ENCODE results near the gene DCAF6.

The DCAF6 gene

DNA sequence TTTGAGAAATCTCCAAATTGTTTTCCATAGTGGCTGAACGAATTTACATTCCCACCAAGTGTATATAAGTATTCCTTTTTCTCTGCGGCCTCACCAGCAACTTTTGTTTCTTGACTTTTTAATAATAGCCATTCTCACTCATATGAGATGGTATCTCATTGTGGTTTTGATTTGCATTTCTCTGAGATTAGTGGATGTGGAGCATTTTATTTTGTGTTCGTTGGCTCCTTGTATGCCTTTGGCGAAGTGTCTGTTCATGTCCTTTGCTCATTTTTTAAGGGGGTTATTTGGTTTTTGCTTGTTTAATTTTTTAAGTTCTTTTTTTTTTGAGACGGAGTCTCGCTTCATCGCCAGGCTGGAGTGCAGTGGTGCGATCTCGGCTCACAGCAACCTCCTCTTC is 45.5 kb downstream of the DCAF6 start:
- no peak overlapping the region for H3K27ac ChIP-seq
- TF ChIP-seq, protein P1, sequence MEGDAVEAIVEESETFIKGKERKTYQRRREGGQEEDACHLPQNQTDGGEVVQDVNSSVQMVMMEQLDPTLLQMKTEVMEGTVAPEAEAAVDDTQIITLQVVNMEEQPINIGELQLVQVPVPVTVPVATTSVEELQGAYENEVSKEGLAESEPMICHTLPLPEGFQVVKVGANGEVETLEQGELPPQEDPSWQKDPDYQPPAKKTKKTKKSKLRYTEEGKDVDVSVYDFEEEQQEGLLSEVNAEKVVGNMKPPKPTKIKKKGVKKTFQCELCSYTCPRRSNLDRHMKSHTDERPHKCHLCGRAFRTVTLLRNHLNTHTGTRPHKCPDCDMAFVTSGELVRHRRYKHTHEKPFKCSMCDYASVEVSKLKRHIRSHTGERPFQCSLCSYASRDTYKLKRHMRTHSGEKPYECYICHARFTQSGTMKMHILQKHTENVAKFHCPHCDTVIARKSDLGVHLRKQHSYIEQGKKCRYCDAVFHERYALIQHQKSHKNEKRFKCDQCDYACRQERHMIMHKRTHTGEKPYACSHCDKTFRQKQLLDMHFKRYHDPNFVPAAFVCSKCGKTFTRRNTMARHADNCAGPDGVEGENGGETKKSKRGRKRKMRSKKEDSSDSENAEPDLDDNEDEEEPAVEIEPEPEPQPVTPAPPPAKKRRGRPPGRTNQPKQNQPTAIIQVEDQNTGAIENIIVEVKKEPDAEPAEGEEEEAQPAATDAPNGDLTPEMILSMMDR (IDR thresholded peaks at IDR 0.05) = no peak
- no peak for TF ChIP-seq ZFX (IDR thresholded peaks at IDR 0.05; ENCODE audit: borderline replicate concordance)

DNA sequence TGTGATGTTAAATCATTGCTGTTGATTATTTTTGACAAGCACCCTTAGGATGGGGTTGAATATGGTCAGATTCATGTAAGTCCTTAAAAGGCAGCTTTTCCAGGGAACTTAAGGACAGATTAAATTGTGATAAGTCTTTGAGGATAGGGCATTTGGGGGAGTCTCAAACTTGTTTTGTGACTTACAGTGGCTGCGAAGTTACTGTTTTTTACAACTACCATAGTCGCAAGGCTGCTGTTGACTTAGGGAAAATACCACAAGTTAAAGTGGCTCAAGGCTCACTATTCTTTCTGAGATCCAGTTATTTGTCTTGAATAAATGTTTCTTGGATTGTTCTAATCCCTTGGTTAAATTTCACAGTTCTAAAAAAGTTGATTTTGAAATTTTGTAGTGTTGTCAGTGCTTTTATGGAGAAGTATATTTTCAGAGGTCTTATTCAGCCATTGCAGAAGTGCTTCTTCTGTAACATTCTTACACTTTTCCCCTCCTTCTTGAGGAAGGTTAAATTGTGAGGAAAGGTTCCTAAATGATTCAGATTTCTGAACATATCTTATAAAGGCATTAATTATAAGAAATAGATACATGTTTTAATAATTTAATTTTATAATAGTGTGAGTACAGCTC is 47.4 kb downstream of the DCAF6 start:
- no peak overlapping the region for H3K27ac ChIP-seq

DNA sequence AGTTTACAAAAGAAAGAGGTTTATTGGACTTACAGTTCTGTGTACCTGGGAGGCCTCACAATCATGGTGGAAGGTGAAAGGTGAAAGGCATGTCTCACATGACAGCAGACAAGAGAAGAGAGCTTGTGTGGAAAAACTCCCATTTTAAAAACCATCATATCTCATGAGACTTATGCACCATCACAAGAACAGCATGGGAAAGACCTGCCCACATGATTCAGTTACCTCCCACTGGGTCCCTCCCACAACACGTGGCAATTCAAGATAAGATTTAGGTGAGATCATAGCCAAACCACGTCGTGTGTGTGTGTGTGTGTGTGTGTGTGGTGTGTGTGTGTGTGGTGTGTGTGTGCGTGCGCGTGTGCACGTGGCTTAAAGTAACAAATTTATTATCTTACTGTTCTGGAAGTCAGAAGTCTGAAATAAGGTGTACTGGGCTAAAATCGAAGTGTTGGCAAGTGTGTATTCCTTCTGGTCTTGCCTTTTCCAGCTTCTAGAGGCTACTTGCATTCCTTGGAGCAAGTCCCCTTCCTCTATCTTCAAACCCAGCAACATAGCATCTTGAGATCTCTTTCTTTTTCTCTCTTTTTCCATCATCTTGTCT is 48.5 kb downstream of the DCAF6 start:
- no peak overlapping the region for H3K27ac ChIP-seq
- no peak for TF ChIP-seq ZFX (IDR thresholded peaks at IDR 0.05; ENCODE audit: borderline replicate concordance)
- TF ChIP-seq, protein P1 (IDR thresholded peaks at IDR 0.05) = no peak

More for the DNA sequence above, 47.4 kb downstream of the DCAF6 start:
- no peak for TF ChIP-seq ZFX (IDR thresholded peaks at IDR 0.05; ENCODE audit: borderline replicate concordance)
- TF ChIP-seq, protein P1 (IDR thresholded peaks at IDR 0.05) = no peak

DNA sequence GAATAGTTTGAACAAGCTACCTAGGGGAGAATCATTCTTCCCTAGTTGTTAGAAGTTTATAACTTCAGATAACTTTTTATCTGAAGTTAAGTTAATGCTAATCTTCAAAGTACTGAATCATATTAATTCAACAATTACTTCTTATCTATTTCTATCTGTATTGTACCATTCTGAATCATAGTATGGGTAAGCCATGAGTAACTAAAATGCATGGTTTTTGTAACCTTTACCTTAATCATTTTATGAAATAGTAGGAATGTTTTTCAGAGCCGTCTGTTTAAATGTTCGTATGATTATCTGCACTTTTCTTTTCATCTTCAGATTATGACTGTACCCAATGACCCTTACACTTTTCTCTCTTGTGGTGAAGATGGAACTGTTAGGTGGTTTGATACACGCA is 50.7 kb downstream of the DCAF6 start:
- H3K27ac ChIP-seq = no peak overlapping the region
- TF ChIP-seq ZFX (IDR thresholded peaks at IDR 0.05; ENCODE audit: borderline replicate concordance) = no peak
- TF ChIP-seq, protein P1 (IDR thresholded peaks at IDR 0.05) = no peak

DNA sequence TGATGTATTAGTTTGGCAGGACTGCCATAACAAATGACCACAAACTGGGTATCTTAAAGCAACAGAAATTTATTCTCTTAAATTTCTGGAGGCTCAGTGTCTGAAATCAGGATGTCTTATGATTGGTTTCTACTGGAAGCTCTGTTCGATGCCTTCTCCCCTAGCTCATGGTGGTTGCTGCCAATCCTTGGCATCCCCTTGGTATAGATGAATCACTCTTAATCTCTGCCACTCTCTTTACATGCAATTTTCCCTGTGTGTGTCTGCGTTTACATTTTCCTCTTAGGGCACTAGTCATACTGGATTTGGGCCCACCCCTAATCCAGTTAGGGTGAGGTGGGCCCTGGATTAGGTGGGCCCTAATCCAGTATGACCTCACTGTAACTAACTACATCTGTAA is 55.1 kb downstream of the DCAF6 start:
- no peak for TF ChIP-seq ZFX (IDR thresholded peaks at IDR 0.05; ENCODE audit: borderline replicate concordance)
- TF ChIP-seq, protein P1 (IDR thresholded peaks at IDR 0.05) = no peak
- no peak overlapping the region for H3K27ac ChIP-seq

DNA sequence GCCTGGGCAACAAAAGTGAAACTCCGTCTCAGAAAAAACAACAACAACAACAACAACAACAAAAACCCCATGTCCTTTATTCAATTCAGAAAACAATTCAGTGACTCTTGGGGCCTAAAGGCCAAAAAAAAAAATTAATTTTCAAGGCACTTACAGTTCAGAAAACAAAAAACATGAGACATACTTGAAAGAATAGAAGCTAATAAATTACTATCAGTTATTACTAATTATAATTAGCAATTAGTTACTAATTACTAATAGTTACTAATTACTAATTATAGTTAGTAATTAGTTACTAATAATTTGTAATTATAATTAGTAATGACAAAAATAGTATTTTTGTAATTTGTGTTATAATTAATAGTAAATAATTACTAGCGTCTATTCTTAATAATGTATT is 57.2 kb downstream of the DCAF6 start:
- no peak for TF ChIP-seq ZFX (IDR thresholded peaks at IDR 0.05; ENCODE audit: borderline replicate concordance)
- TF ChIP-seq, protein P1 (IDR thresholded peaks at IDR 0.05) = no peak

DNA sequence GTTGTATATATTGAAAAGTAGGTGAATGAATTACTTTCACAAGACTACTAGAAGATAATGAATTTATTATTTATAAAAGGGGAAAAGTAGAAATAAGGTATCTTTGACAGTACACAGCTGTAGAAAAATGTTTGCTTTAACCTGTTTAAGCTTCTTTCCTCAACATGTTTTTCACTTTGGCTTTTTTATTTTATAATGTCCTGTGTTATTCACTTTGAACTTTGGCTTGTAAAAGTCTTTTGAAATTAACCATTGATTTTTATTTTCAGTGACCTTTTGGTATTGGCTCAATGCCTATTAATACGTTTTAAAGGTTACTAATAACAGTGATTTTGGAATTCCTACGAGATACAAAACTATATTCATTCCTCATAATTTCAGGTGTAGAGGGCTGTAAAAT is 58.1 kb downstream of the DCAF6 start:
- no peak overlapping the region for H3K27ac ChIP-seq
- TF ChIP-seq, protein P1 (IDR thresholded peaks at IDR 0.05) = no peak
- TF ChIP-seq ZFX (IDR thresholded peaks at IDR 0.05; ENCODE audit: borderline replicate concordance) = no peak

More for the DNA sequence above, 57.2 kb downstream of the DCAF6 start:
- no peak overlapping the region for H3K27ac ChIP-seq
